ENCODE measurements around the gene SCAF1.
A peak's percentile ranks its signal among the peaks of the same experiment; 100 is the strongest.

- TF ChIP-seq, protein P1, sequence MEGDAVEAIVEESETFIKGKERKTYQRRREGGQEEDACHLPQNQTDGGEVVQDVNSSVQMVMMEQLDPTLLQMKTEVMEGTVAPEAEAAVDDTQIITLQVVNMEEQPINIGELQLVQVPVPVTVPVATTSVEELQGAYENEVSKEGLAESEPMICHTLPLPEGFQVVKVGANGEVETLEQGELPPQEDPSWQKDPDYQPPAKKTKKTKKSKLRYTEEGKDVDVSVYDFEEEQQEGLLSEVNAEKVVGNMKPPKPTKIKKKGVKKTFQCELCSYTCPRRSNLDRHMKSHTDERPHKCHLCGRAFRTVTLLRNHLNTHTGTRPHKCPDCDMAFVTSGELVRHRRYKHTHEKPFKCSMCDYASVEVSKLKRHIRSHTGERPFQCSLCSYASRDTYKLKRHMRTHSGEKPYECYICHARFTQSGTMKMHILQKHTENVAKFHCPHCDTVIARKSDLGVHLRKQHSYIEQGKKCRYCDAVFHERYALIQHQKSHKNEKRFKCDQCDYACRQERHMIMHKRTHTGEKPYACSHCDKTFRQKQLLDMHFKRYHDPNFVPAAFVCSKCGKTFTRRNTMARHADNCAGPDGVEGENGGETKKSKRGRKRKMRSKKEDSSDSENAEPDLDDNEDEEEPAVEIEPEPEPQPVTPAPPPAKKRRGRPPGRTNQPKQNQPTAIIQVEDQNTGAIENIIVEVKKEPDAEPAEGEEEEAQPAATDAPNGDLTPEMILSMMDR (IDR thresholded peaks at IDR 0.05 in 8 of 11, conservative IDR thresholded peaks at IDR 0.05 in 3 of 11), result no peak
- TF ChIP-seq POLR2AphosphoS5 (IDR thresholded peaks at IDR 0.05) (peak in 1 of 3 donors; percentile 33), POLR2A (IDR thresholded peaks at IDR 0.05) (no peak)
Measured at GRCh38 chr19:49654581-49654980, 12.6 kb downstream of the SCAF1 start.
